B cell (primary cell): ENCODE data around the gene ICA1.

Experiments used
- CTCF ChIP-seq: fragments of 200-600 bp; IDR thresholded peaks from one replicate; pipeline ENCODE4 v1.8.0; 2022; ENCODE audit warnings: antibody characterized with exemption, mild to moderate bottlenecking
- EZH2 ChIP-seq: IDR thresholded peaks from 2 replicates; pipeline ENCODE4 v1.6.1; 2012; ENCODE audit warnings: borderline replicate concordance, low read depth, mild to moderate bottlenecking, moderate library complexity, low read length; ENCODE audit not compliant: insufficient read depth, poor library complexity, severe bottlenecking

DNA sequence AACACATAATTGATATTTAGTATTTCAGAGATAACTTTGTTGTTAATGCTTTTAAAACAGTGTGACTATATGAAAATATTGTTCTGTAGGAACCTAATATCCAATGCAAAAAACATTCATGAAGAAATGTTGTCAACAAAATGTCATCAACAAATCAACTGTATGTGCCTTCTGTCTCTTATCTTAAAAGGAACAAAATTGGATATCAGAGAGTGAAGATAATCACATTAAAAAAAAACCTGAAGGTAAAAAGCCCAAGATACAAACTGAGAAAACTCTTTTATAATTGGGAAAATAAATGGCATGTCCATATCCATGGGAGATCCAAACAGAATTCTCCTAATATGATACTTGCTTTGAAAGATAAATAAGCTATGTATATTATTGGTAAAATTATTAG lies 33.9 kb downstream of the ICA1 start:
- TF ChIP-seq CTCF (no peak), EZH2 (no peak)
